HepG2 (cell line): ENCODE results near the gene GLB1L3. TPM values are rescaled to one million over a fixed set of nuclear protein-coding genes. Genes with fewer than 3 reads are reported as not detected.

Experiments
- ATAC-seq: fragments of 200-7000 bp; cut with Tn5 transposase; 3 replicates; pipeline ENCODE4 v1.9.1; 2020; ENCODE audit warnings: mild to moderate bottlenecking, moderate library complexity
- BruUV-seq: library from RNA; stranded (reverse); fragments of 400-500 nt; replicated peaks from 2 replicates; lab custom pipeline; 2021; lab: Mats Ljungman, UMichigan
- CTCF ChIA-PET: fragments of 300-600 bp; formaldehyde crosslinking; extraction: SDS; loops from one replicate; lab custom pipeline; 2021; ENCODE audit warnings: low total read pairs, inconsistent platforms, low intra/inter-chr PET ratio; lab: Yijun Ruan, JAX
- POLR2A ChIA-PET: fragments of 350-600 bp; sonication (Branson Sonifier 250); formaldehyde crosslinking; loops from one replicate; lab custom pipeline; 2020; ENCODE audit warnings: antibody characterized with exemption, inconsistent platforms; lab: Yijun Ruan, JAX
- DNase-seq: peaks from one replicate; pipeline ENCODE4 v3.0.0-alpha.2; 2015; ENCODE audit warnings: low spot score
- FAIRE-seq: peaks from 3 replicates; lab custom pipeline; 2011; peaks lifted over from hg19 to GRCh38; lab: Jason Lieb, UNC
- H2AFZ ChIP-seq: one replicate; pipeline ENCODE4 v1.6.1; 2011; ENCODE audit warnings: low read length, inconsistent platforms
- H3K27ac ChIP-seq: fragments of 300-600 bp; 3 replicates; pipeline ENCODE4 v1.8.0; 2011; ENCODE audit warnings: mixed run types, mild to moderate bottlenecking, mixed read lengths, low read length, inconsistent platforms; ENCODE audit not compliant: insufficient read depth; ENCODE audit errors: extremely low read length
- H3K27me3 ChIP-seq, 2 experiments: fragments of 200-600 bp in 1 of 2; 2 replicates in 1 of 2; 3 replicates in 1 of 2; pipeline versions ENCODE4 v1.6.0 to v1.8.0; 2011; ENCODE audit warnings: low read length in 2 of 2, mild to moderate bottlenecking in 2 of 2, moderate library complexity in 2 of 2, inconsistent platforms in 1 of 2; ENCODE audit not compliant: insufficient read depth in 2 of 2, control insufficient read depth in 1 of 2
- H3K36me3 ChIP-seq, 2 experiments: fragments of 200-600 bp in 1 of 2; replicated peaks in 1 of 2; 2 replicates in 1 of 2; 3 replicates in 1 of 2; pipeline versions ENCODE4 v1.5.1 to v1.8.0; 2011; ENCODE audit warnings: low read length in 2 of 2, inconsistent platforms in 1 of 2; ENCODE audit not compliant: insufficient read depth in 2 of 2, control insufficient read depth in 1 of 2
- H3K4me1 ChIP-seq: 2 replicates; pipeline ENCODE4 v1.5.1; 2012; ENCODE audit warnings: low read length, inconsistent platforms; ENCODE audit not compliant: insufficient read depth
- H3K4me2 ChIP-seq: 2 replicates; pipeline ENCODE4 v1.6.0; 2011; ENCODE audit warnings: low read depth, low read length, inconsistent platforms
- H3K4me3 ChIP-seq, 3 experiments: fragments of 200-600 bp in 1 of 3; sonication (generic), shearing (Covaris generic) in 1 of 3; replicated peaks in 1 of 3; 2 replicates each; pipeline ENCODE4 v1.5.1; 2011 to 2016; ENCODE audit warnings: low read length in 3 of 3, inconsistent platforms in 2 of 3, low read depth in 2 of 3, mild to moderate bottlenecking in 2 of 3, control low read depth in 1 of 3, mixed read lengths in 1 of 3; ENCODE audit not compliant: insufficient read depth in 1 of 3
- H3K79me2 ChIP-seq: one replicate; pipeline ENCODE4 v1.6.1; 2011; ENCODE audit warnings: low read length, inconsistent platforms; ENCODE audit not compliant: insufficient read depth
- H3K9ac ChIP-seq: 2 replicates; pipeline ENCODE4 v1.6.0; 2011; ENCODE audit warnings: mild to moderate bottlenecking, low read depth, low read length, inconsistent platforms; ENCODE audit not compliant: insufficient read depth
- H3K9me3 ChIP-seq: 2 replicates; pipeline ENCODE4 v1.5.1; 2012; ENCODE audit warnings: mild to moderate bottlenecking, low read length
- H4K20me1 ChIP-seq: 2 replicates; pipeline ENCODE4 v1.6.0; 2011; ENCODE audit warnings: inconsistent platforms, mild to moderate bottlenecking, low read length, moderate library complexity; ENCODE audit not compliant: insufficient read depth
- HDAC6 ChIP-seq: fragments of 200-600 bp; sonication (generic); IDR thresholded peaks from 2 replicates; pipeline ENCODE4 v1.7.0; 2017; ENCODE audit warnings: mild to moderate bottlenecking, antibody characterized with exemption, low read length, low read depth
- HNRNPH1 ChIP-seq: fragments of 200-400 bp; formaldehyde crosslinking; optimal IDR thresholded peaks from 2 replicates; pipeline ENCODE3; 2017; ENCODE audit warnings: mild to moderate bottlenecking, low read depth, low read length
- HOXD1 ChIP-seq: sonication (generic); formaldehyde crosslinking; IDR thresholded peaks from 2 replicates; pipeline ENCODE4 v1.5.0; 2020; ENCODE audit warnings: missing genetic modification reagents
- KLF6 ChIP-seq: IDR thresholded peaks from 2 replicates; pipeline ENCODE4 v1.8.0; 2016; ENCODE audit warnings: missing biosample characterization, missing genetic modification reagents
- NCOA1 ChIP-seq: sonication (generic); formaldehyde crosslinking; IDR thresholded peaks from 2 replicates; pipeline ENCODE4 v1.9.0; 2021; ENCODE audit warnings: missing genetic modification reagents
- NFKB2 ChIP-seq: sonication (generic); formaldehyde crosslinking; IDR thresholded peaks from 2 replicates; pipeline ENCODE4 v1.4.0; 2020; ENCODE audit warnings: missing genetic modification reagents, borderline replicate concordance
- PCBP1 ChIP-seq: fragments of 200-400 bp; formaldehyde crosslinking; IDR thresholded peaks from 2 replicates; pipeline ENCODE4 v1.6.1; 2017; ENCODE audit warnings: mild to moderate bottlenecking, low read depth, low read length, borderline replicate concordance
- RAD21 ChIP-seq: fragments of 450-650 bp; formaldehyde crosslinking; IDR thresholded peaks from 2 replicates; pipeline ENCODE4 v1.5.0; 2020; ENCODE audit warnings: mild to moderate bottlenecking
- SMAD3 ChIP-seq: sonication (generic); formaldehyde crosslinking; IDR thresholded peaks from 2 replicates; pipeline ENCODE4 v1.4.0; 2020; ENCODE audit warnings: missing genetic modification reagents
- SMYD3 ChIP-seq: sonication (generic); formaldehyde crosslinking; IDR thresholded peaks from 2 replicates; pipeline ENCODE4 v1.8.1; 2023; ENCODE audit warnings: mild to moderate bottlenecking, missing genetic modification reagents
- SP1 ChIP-seq, 2 experiments: fragments of 450-650 bp in 1 of 2; sonication (generic) in 1 of 2; formaldehyde crosslinking in 1 of 2; IDR thresholded peaks; 2 replicates each; pipeline versions ENCODE4 v1.4.0 to v1.6.1; 2016 to 2020; ENCODE audit warnings: missing genetic modification reagents in 1 of 2
- SP2 ChIP-seq: sonication (generic); formaldehyde crosslinking; IDR thresholded peaks from 2 replicates; pipeline ENCODE4 v1.5.1; 2020; ENCODE audit warnings: mild to moderate bottlenecking, missing genetic modification reagents
- ZFP1 ChIP-seq: IDR thresholded peaks from 2 replicates; pipeline ENCODE4 v1.6.1; 2016
- ZNF274 ChIP-seq: sonication (generic); formaldehyde crosslinking; IDR thresholded peaks from 2 replicates; pipeline ENCODE4 v1.5.1; 2020; ENCODE audit warnings: mild to moderate bottlenecking, missing genetic modification reagents
- ZNF496 ChIP-seq: sonication (generic); formaldehyde crosslinking; IDR thresholded peaks from 2 replicates; pipeline ENCODE4 v1.8.1; 2023; ENCODE audit warnings: mild to moderate bottlenecking, moderate library complexity, missing genetic modification reagents; ENCODE audit not compliant: insufficient replicate concordance
- ZNF660 ChIP-seq: sonication (generic); formaldehyde crosslinking; IDR thresholded peaks from 2 replicates; pipeline ENCODE4 v1.5.1; 2020; ENCODE audit warnings: mild to moderate bottlenecking, low read depth, missing genetic modification reagents, borderline replicate concordance
- ZNF883 ChIP-seq: sonication (generic); formaldehyde crosslinking; IDR thresholded peaks from 2 replicates; pipeline ENCODE4 v1.5.1; 2020; ENCODE audit warnings: mild to moderate bottlenecking, missing genetic modification reagents; ENCODE audit errors: not compliant biosample characterization
- WGBS: methylation state at CpG from one replicate; pipeline ENCODE4 v1.1.6; 2017; ENCODE audit warnings: low lambda C conversion rate; 5-methylcytosine and 5-hydroxymethylcytosine counted together
- in situ Hi-C: cut with HindIII; loops from 2 replicates; pipeline ENCODE4 v1.10.0; 2017; ENCODE audit warnings: low pct_unique_long_range_greater_than_20kb; ENCODE audit not compliant: extremely low pct_ligation_motif_present
- intact Hi-C: fragments of 100-400 bp; cut with micrococcal nuclease; formaldehyde crosslinking; loops from one replicate; pipeline ENCODE4 v1.10.0; 2022; ENCODE audit not compliant: unreplicated experiment
- polyA plus RNA-seq, 8 experiments: library from polyadenylated mRNA; depleted of rRNA in 3 of 8; stranded (reverse) in 7 of 8; unstranded in 1 of 8; fragments of >200 nt; fragmentation: Illumina TruSeq in 4 of 8; extraction: Trizol in 4 of 8; gene quantifications; 2 replicates each; pipeline versions ENCODE4 v1.2.1 to v1.2.3, GENCODE V29; 2011 to 2016; ENCODE audit warnings: low read depth in 4 of 8, missing spikeins in 1 of 8, mixed read lengths in 1 of 8; ENCODE audit not compliant: insufficient read depth in 1 of 8
- total RNA-seq, 5 experiments: library from RNA; depleted of rRNA; stranded (reverse); fragments of >200 nt; fragmentation: Illumina TruSeq; extraction: Trizol; gene quantifications; 2 replicates each; pipeline ENCODE4 v1.2.3, GENCODE V29; 2016; ENCODE audit warnings: low read depth in 1 of 5
- TF ChIP-seq, protein P1 (sequence below): sonication (generic); formaldehyde crosslinking; IDR thresholded peaks from 2 replicates; pipeline ENCODE4 v1.4.0; 2020; ENCODE audit warnings: missing genetic modification reagents
- TF ChIP-seq, protein P2 (sequence below): sonication (generic); formaldehyde crosslinking; IDR thresholded peaks from 2 replicates; pipeline ENCODE4 v1.4.0; 2020; ENCODE audit warnings: missing genetic modification reagents
- TF ChIP-seq, protein P3 (sequence below): conservative IDR thresholded peaks from 2 replicates; pipeline ENCODE4 v1.6.1; 2018; ENCODE audit warnings: missing genetic modification reagents

Gene GLB1L3
- total and polyA plus RNA-seq, 2 of the 13 experiments (the other 11 are each of a cell fraction or from before 2014, with no cell fraction given), result not detected

DNA sequence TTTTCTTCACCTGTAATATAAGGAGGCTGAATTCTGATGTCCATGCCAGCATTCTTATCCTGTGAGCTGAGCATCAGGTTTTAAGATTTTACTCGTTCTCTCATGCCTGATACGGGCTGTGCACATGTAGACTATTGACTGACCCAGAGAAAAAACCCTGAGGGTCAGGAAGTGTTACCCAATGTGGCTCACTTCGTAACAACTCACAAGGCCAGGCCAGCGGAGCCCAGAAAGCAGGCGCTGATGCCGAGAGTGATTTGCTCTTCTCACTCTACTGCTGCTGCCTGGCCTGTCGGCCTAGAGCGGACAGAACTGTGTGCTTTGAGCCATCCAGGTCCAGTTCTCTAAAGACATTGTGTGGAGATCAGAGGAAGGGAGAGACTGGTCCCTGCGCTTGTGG is 33.8 kb upstream of the GLB1L3 start:
- no peak for DNase-seq
- no peak for ATAC-seq
- no peaks in the 10 kb centered on the region for H4K20me1 ChIP-seq
- no peaks in the 10 kb centered on the region for H3K9me3 ChIP-seq
- peaks cover 6 to 28% of the 10 kb centered on the region in 2 experiments; a peak in 4 of 5 replicates for H3K36me3 ChIP-seq
- in situ Hi-C loops, result no loop called here
- ChIA-PET CTCF (no interaction called here), POLR2A (no interaction called here)
- no peak overlapping the region for H3K27ac ChIP-seq
- no peak for FAIRE-seq
- H3K27me3 ChIP-seq, result no peaks in the 10 kb centered on the region
- H2AFZ ChIP-seq, result no peak overlapping the region
- no peak for TF ChIP-seq HDAC6
- no peak for TF ChIP-seq RAD21 (CRISPR knock-in tag)
- TF ChIP-seq, protein P1, sequence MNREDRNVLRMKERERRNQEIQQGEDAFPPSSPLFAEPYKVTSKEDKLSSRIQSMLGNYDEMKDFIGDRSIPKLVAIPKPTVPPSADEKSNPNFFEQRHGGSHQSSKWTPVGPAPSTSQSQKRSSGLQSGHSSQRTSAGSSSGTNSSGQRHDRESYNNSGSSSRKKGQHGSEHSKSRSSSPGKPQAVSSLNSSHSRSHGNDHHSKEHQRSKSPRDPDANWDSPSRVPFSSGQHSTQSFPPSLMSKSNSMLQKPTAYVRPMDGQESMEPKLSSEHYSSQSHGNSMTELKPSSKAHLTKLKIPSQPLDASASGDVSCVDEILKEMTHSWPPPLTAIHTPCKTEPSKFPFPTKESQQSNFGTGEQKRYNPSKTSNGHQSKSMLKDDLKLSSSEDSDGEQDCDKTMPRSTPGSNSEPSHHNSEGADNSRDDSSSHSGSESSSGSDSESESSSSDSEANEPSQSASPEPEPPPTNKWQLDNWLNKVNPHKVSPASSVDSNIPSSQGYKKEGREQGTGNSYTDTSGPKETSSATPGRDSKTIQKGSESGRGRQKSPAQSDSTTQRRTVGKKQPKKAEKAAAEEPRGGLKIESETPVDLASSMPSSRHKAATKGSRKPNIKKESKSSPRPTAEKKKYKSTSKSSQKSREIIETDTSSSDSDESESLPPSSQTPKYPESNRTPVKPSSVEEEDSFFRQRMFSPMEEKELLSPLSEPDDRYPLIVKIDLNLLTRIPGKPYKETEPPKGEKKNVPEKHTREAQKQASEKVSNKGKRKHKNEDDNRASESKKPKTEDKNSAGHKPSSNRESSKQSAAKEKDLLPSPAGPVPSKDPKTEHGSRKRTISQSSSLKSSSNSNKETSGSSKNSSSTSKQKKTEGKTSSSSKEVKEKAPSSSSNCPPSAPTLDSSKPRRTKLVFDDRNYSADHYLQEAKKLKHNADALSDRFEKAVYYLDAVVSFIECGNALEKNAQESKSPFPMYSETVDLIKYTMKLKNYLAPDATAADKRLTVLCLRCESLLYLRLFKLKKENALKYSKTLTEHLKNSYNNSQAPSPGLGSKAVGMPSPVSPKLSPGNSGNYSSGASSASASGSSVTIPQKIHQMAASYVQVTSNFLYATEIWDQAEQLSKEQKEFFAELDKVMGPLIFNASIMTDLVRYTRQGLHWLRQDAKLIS (CRISPR knock-in tag), result no peak
- TF ChIP-seq SP2 (CRISPR knock-in tag), result no peak
- TF ChIP-seq SMYD3 (CRISPR knock-in tag), result no peak
- TF ChIP-seq ZNF274, result no peak
- TF ChIP-seq ZNF660 (CRISPR knock-in tag), result no peak
- TF ChIP-seq NCOA1 (CRISPR knock-in tag), result no peak
- no peak for TF ChIP-seq HOXD1 (CRISPR knock-in tag)
- no peak for TF ChIP-seq NFKB2 (CRISPR knock-in tag)
- no peak for TF ChIP-seq KLF6 (CRISPR knock-in tag)
- TF ChIP-seq ZFP1, result no peak
- TF ChIP-seq SMAD3, result no peak
- TF ChIP-seq HNRNPH1, result no peak
- no peak for TF ChIP-seq ZNF883 (CRISPR knock-in tag)
- TF ChIP-seq, protein P2, sequence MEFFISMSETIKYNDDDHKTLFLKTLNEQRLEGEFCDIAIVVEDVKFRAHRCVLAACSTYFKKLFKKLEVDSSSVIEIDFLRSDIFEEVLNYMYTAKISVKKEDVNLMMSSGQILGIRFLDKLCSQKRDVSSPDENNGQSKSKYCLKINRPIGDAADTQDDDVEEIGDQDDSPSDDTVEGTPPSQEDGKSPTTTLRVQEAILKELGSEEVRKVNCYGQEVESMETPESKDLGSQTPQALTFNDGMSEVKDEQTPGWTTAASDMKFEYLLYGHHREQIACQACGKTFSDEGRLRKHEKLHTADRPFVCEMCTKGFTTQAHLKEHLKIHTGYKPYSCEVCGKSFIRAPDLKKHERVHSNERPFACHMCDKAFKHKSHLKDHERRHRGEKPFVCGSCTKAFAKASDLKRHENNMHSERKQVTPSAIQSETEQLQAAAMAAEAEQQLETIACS, result no peak
- TF ChIP-seq PCBP1, result no peak
- TF ChIP-seq, protein P3, sequence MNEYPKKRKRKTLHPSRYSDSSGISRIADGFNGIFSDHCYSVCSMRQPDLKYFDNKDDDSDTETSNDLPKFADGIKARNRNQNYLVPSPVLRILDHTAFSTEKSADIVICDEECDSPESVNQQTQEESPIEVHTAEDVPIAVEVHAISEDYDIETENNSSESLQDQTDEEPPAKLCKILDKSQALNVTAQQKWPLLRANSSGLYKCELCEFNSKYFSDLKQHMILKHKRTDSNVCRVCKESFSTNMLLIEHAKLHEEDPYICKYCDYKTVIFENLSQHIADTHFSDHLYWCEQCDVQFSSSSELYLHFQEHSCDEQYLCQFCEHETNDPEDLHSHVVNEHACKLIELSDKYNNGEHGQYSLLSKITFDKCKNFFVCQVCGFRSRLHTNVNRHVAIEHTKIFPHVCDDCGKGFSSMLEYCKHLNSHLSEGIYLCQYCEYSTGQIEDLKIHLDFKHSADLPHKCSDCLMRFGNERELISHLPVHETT, result no peak
- no peak for TF ChIP-seq SP1 (IDR thresholded peaks at IDR 0.05)
- TF ChIP-seq SP1 (CRISPR knock-in tag; IDR thresholded peaks at IDR 0.05), result no peak
- TF ChIP-seq ZNF496 (CRISPR knock-in tag), result no peak
- no TSS peak for BruUV-seq
- no peaks in the 10 kb centered on the region for H3K79me2 ChIP-seq
- no peak overlapping the region for H3K4me2 ChIP-seq
- no peaks in the 10 kb centered on the region for H3K4me1 ChIP-seq
- WGBS, result 87% methylated on average over 9 of the region's 9 CpGs
- H3K9ac ChIP-seq, result no peak overlapping the region
- H3K4me3 ChIP-seq, result no peak overlapping the region
- intact Hi-C loops, result no loop called here
